SK-N-SH treated with all-trans-retinoic acid at 6 μM for 48 hours (cell line): ENCODE data around the gene POLD2.

ENCODE experiments used
- ATAC-seq: fragments of 200-7000 bp; cut with Tn5 transposase; 3 replicates; pipeline ENCODE4 v1.9.1; 2020; ENCODE audit warnings: mild to moderate bottlenecking, moderate library complexity
- ARNTL ChIP-seq: fragments of 450-650 bp; formaldehyde crosslinking; IDR thresholded peaks from 2 replicates; pipeline ENCODE4 v1.5.0; 2020; ENCODE audit warnings: low read depth, mild to moderate bottlenecking, moderate library complexity, borderline replicate concordance
- BACH2 ChIP-seq: fragments of 250-450 bp; sonication (Bioruptor Pico); IDR thresholded peaks from 2 replicates; pipeline ENCODE4 v1.9.0; 2021; ENCODE audit warnings: mild to moderate bottlenecking, borderline replicate concordance
- CREB5 ChIP-seq: fragments of 250-450 bp; sonication (Bioruptor Pico); IDR thresholded peaks from 2 replicates; pipeline ENCODE4 v1.5.1; 2020; ENCODE audit warnings: low read depth, mild to moderate bottlenecking, moderate library complexity
- CSDC2 ChIP-seq: fragments of 250-450 bp; sonication (Bioruptor Pico); IDR thresholded peaks from 2 replicates; pipeline ENCODE4 v1.5.0; 2020; ENCODE audit warnings: mild to moderate bottlenecking, moderate library complexity
- CSRNP3 ChIP-seq: fragments of 250-450 bp; sonication (Bioruptor Pico); IDR thresholded peaks from 2 replicates; pipeline ENCODE4 v1.5.1; 2021; ENCODE audit warnings: mild to moderate bottlenecking, moderate library complexity
- GLIS3 ChIP-seq: fragments of 250-450 bp; sonication (Bioruptor Pico); IDR thresholded peaks from 2 replicates; pipeline ENCODE4 v1.5.0; 2020; ENCODE audit warnings: mild to moderate bottlenecking, moderate library complexity
- PATZ1 ChIP-seq: fragments of 250-450 bp; sonication (Bioruptor Pico); IDR thresholded peaks from 2 replicates; pipeline ENCODE4 v1.8.0; 2020; ENCODE audit warnings: mild to moderate bottlenecking, moderate library complexity, borderline replicate concordance
- PPARA ChIP-seq: fragments of 250-450 bp; sonication (Bioruptor Pico); IDR thresholded peaks from 2 replicates; pipeline ENCODE4 v1.5.0; 2020; ENCODE audit warnings: mild to moderate bottlenecking, borderline replicate concordance
- RARB ChIP-seq: fragments of 250-450 bp; sonication (Bioruptor Pico); IDR thresholded peaks from 2 replicates; pipeline ENCODE4 v1.8.0; 2021; ENCODE audit warnings: mild to moderate bottlenecking, moderate library complexity
- SNAI2 ChIP-seq: fragments of 250-450 bp; sonication (Bioruptor Pico); IDR thresholded peaks from 2 replicates; pipeline ENCODE4 v1.5.0; 2020; ENCODE audit warnings: mild to moderate bottlenecking, moderate library complexity
- TCF4 ChIP-seq: fragments of 250-450 bp; sonication (Bioruptor Pico); IDR thresholded peaks from 2 replicates; pipeline ENCODE4 v1.8.0; 2021; ENCODE audit warnings: mild to moderate bottlenecking, moderate library complexity, borderline replicate concordance
- ZC3H10 ChIP-seq: fragments of 250-450 bp; sonication (Bioruptor Pico); IDR thresholded peaks from 2 replicates; pipeline ENCODE4 v1.5.1; 2021; ENCODE audit warnings: mild to moderate bottlenecking, moderate library complexity
- ZFP30 ChIP-seq: fragments of 450-650 bp; formaldehyde crosslinking; IDR thresholded peaks from 2 replicates; pipeline ENCODE4 v1.5.0; 2022; ENCODE audit warnings: mild to moderate bottlenecking, moderate library complexity
- TF ChIP-seq, protein P1 (sequence below): fragments of 250-450 bp; sonication (Bioruptor Pico); IDR thresholded peaks from 2 replicates; pipeline ENCODE4 v1.5.0; 2020; ENCODE audit warnings: mild to moderate bottlenecking, moderate library complexity
- TF ChIP-seq, protein P2 (sequence below): fragments of 250-450 bp; sonication (Bioruptor Pico); IDR thresholded peaks from 2 replicates; pipeline ENCODE4 v1.8.0; 2021; ENCODE audit warnings: low read depth, mild to moderate bottlenecking, moderate library complexity, borderline replicate concordance

Gene POLD2

DNA sequence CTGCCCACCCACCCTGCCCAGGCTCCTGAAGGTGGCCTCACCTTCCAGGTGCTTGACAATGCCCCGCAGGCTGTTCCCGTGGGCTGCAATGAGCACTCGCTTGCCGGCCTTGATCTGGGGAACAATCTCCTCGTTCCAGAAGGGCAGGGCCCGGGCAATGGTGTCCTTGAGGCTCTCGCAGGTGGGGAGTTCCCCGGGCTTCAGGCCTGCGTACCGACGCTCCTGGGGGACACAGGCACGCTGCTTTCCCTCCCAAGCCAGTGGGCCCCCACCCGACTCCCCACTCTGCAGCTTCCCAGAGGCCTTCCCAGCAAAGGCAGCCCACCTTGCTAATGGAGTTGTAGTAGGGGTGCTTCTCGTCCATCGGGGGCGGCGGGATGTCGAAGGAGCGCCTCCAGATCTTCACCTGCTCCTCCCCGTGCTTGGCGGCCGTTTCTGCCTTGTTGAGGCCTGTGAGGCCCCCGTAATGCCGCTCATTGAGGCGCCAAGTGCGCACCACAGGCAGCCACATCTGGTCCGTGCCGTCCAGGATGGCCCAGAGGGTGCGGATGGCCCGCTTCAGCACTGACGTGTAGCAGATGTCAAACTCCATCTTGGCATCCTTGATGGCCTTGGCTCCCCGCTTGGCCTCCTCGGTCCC lies 58.4 kb downstream of the POLD2 start:
- TF ChIP-seq PATZ1 (no peak), ZC3H10 (CRISPR knock-in tag) (no peak), ZFP30 (CRISPR knock-in tag) (no peak), BACH2 (CRISPR knock-in tag) (no peak), CSDC2 (CRISPR knock-in tag) (no peak), CREB5 (no peak), RARB (no peak), ARNTL (CRISPR knock-in tag) (no peak), PPARA (no peak), CSRNP3 (CRISPR knock-in tag) (no peak), TCF4 (CRISPR knock-in tag) (no peak; the same call in 1 of the 2 replicates), GLIS3 (CRISPR knock-in tag) (no peak), SNAI2 (CRISPR knock-in tag) (no peak)
- TF ChIP-seq, protein P1, sequence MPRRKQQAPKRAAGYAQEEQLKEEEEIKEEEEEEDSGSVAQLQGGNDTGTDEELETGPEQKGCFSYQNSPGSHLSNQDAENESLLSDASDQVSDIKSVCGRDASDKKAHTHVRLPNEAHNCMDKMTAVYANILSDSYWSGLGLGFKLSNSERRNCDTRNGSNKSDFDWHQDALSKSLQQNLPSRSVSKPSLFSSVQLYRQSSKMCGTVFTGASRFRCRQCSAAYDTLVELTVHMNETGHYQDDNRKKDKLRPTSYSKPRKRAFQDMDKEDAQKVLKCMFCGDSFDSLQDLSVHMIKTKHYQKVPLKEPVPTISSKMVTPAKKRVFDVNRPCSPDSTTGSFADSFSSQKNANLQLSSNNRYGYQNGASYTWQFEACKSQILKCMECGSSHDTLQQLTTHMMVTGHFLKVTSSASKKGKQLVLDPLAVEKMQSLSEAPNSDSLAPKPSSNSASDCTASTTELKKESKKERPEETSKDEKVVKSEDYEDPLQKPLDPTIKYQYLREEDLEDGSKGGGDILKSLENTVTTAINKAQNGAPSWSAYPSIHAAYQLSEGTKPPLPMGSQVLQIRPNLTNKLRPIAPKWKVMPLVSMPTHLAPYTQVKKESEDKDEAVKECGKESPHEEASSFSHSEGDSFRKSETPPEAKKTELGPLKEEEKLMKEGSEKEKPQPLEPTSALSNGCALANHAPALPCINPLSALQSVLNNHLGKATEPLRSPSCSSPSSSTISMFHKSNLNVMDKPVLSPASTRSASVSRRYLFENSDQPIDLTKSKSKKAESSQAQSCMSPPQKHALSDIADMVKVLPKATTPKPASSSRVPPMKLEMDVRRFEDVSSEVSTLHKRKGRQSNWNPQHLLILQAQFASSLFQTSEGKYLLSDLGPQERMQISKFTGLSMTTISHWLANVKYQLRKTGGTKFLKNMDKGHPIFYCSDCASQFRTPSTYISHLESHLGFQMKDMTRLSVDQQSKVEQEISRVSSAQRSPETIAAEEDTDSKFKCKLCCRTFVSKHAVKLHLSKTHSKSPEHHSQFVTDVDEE (CRISPR knock-in tag) = no peak
- TF ChIP-seq, protein P2, sequence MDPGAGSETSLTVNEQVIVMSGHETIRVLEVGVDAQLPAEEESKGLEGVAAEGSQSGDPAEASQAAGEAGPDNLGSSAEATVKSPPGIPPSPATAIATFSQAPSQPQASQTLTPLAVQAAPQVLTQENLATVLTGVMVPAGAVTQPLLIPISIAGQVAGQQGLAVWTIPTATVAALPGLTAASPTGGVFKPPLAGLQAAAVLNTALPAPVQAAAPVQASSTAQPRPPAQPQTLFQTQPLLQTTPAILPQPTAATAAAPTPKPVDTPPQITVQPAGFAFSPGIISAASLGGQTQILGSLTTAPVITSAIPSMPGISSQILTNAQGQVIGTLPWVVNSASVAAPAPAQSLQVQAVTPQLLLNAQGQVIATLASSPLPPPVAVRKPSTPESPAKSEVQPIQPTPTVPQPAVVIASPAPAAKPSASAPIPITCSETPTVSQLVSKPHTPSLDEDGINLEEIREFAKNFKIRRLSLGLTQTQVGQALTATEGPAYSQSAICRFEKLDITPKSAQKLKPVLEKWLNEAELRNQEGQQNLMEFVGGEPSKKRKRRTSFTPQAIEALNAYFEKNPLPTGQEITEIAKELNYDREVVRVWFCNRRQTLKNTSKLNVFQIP (CRISPR knock-in tag) = no peak
- peak; percentile 3 for ATAC-seq
